ENCODE data around the gene ZNF821.
A peak's percentile ranks its signal among the peaks of the same experiment; 100 is the strongest.
"Not testable (repeated sequence)": the region's sequence is repeated elsewhere in the genome, so short reads cannot be mapped to it uniquely, and the experiment has no call there.

ZNF821 gene

DNA sequence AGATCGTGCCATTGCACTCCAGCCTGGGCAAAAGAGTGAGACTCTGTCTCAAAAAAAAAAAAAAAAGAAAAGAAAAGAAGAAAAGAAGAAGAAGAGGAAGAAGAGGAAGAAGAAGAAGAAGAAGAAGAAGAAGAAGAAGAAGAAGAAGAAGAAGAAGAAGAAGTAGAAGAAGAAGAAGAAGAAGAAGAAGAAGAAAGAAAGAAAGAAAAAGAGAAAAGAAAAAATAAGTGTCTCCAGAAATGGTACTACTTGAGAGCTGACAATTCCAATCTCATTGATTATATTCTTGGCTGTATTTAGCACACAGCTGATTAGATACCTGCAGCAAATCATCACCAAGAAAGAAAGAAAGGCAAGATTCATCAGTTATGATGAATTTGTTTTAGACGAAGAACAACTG is 51.9 kb downstream of the ZNF821 start:
- DNase-seq; in situ Hi-C loops (cut with MboI; ENCODE audit: low pct_unique_long_range_greater_than_20kb, low sequenced_read_pairs): not testable (repeated sequence)

DNA sequence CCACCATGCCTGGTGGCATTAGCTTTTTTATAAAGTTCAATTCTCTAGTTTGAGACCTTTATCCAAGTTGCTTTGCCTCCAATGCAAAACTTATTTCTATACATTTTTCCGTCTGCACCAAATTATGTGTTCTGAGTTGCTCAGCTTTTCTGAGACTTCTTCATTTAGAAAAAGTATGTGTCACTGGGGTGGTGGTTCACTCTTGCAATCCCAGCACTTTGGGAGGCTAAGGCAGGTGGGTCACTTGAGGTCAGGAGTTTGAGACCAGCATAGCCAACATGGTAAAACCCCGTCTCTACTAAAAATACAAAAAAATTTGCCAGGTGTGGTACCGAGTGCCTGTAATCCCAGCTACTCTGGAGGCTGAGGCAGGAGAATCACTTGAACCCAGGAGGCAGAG is 52.3 kb downstream of the ZNF821 start:
- DNase-seq; in situ Hi-C loops (cut with MboI; ENCODE audit: low pct_unique_long_range_greater_than_20kb, low sequenced_read_pairs): not testable (repeated sequence)

DNA sequence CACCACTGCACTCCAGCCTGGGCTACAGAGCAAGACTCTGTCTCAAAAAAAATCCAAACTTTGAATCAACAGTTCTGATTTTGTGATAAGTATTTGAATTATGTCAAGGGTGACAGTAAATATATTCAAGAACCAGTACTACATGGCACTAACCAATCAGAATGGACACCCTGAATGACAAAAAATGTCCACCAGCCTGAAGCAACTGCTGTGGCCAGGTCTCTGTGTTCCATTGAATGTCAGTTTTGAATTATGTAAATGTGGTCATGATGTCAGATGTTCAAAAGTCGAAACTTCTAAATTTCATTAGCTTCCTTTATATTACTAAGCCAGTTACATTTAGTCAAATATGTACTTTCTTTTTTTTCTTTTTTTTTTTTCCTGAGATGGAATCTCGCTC is 53.6 kb downstream of the ZNF821 start:
- in situ Hi-C loops (cut with MboI; ENCODE audit: low pct_unique_long_range_greater_than_20kb, low sequenced_read_pairs), result no loop called here
- no peak for DNase-seq

DNA sequence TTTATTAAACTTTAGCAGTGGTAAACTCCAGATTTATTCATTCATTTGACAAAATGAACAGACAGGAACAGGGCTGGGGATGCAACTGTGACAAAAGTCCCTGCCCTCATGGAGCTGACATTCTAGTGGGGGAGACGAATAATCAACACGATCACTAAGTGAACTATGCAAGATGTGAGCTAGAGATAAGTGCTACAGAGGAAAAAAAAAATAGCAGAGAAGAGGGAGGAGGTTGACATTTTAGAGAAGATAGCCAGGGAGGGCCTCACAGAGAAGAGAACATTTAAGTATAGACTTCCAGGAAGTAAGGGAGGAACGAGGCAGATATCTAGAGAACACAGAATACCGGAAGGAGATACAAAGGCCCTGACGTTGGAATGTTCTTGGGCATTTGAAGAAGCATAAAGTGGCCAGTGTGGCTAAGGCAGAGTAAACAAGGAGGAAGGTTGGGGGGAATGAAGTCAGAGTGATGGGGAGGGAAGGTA is 57.4 kb downstream of the ZNF821 start:
- in situ Hi-C loops (cut with MboI; ENCODE audit: low pct_unique_long_range_greater_than_20kb, low sequenced_read_pairs), result no loop called here

DNA sequence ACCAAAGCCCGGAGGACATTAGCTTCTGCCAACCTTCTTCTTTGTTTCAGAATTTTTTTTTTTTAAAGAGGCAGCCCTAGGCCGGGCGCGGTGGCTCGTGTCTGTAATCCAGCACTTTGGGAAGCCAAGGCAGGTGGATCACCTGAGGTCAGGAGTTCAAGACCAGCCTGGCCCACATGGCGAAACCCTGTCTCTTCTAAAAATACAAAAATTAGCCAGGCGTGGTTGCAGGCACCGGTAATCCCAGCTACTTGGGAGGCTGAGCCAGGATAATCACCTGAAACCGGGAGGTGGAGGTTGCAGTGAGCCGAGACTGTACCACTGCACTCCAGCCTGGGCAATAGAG is 66.9 kb downstream of the ZNF821 start:
- in situ Hi-C loops (cut with MboI; ENCODE audit: low pct_unique_long_range_greater_than_20kb, low sequenced_read_pairs); DNase-seq: not testable (repeated sequence)

More for the DNA sequence above, 57.4 kb downstream of the ZNF821 start:
- peak; percentile 35 for DNase-seq

DNA sequence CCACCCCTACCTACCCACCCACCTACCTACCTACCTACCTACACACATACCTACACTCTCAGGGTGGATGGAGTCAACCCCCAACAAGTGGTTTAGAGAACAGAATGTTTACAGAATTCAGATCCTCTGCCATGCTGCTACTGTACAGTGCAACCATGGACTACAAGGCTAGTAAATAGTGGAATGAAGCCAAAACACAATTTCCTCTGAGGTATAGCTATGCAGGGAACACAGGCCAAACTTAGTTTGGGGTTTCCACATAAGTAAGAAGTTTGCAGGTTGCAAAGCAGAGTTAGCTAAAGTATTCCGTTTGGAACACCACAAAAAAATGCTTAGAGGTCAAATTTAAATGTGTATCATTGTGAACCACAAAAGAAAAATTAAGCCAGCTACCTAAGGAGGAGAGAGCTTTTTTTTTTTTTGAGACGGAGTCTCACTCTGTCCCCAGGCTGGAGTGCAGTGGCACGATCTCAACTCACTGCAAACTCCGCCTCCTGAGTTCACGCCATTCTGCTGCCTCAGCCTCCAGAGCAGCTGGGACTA is 72.7 kb downstream of the ZNF821 start:
- in situ Hi-C loops (cut with MboI; ENCODE audit: low pct_unique_long_range_greater_than_20kb, low sequenced_read_pairs), result no loop called here
- DNase-seq, result no peak

DNA sequence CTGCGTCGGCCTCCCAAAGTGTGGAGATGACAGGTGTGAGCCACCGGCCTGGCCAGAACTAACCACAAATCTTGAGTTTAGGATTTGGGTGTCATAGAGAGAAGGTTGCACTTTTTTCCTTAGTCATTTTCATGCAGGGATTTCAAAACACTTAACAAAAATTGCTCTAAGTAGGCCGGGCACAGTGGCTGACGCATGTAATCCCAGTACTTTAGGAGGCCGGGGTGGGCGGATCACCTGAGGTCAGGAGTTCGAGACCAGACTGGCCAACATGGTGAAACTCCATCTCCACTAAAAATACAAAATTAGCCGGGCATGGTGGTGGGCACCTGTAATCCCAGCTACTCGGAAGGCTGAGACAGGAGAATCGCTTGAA is 73.8 kb downstream of the ZNF821 start:
- DNase-seq; in situ Hi-C loops (cut with MboI; ENCODE audit: low pct_unique_long_range_greater_than_20kb, low sequenced_read_pairs): not testable (repeated sequence)

Measured in KBM-7 (cell line).